IPS DF 6.9 (cell line): ENCODE results near the gene CRYBA1.
"Not testable (repeated sequence)": the region's sequence is repeated elsewhere in the genome, so short reads cannot be mapped to it uniquely, and the experiment has no call there.

Experiments
- DNase-seq: peaks from one replicate; pipeline ENCODE4 v3.0.0-alpha.2; 2013; ENCODE audit warnings: low read depth, low spot score
- H3K27ac ChIP-seq: one replicate; pipeline ENCODE4 v1.5.1; 2013; ENCODE audit warnings: low read length, control low read depth
- H3K27me3 ChIP-seq: 2 replicates; pipeline ENCODE4 v1.6.1; 2013; ENCODE audit warnings: mild to moderate bottlenecking, low read length; ENCODE audit not compliant: control insufficient read depth, insufficient read depth
- H3K36me3 ChIP-seq: 2 replicates; pipeline ENCODE4 v1.6.1; 2013; ENCODE audit warnings: low read length; ENCODE audit not compliant: control insufficient read depth, insufficient read depth
- H3K4me1 ChIP-seq: 2 replicates; pipeline ENCODE4 v1.6.1; 2013; ENCODE audit warnings: low read length; ENCODE audit not compliant: control insufficient read depth, insufficient read depth
- H3K4me3 ChIP-seq: 2 replicates; pipeline ENCODE4 v1.5.1; 2013; ENCODE audit warnings: mild to moderate bottlenecking, low read length
- H3K9me3 ChIP-seq: 2 replicates; pipeline ENCODE4 v1.6.1; 2013; ENCODE audit warnings: low read length, inconsistent platforms; ENCODE audit not compliant: control insufficient read depth, insufficient read depth
- WGBS: extraction: QIAGEN DNeasy Blood & Tissue Kit; methylation state at CpG from one replicate; pipeline ENCODE4 v1.1.7; 2013; ENCODE audit warnings: mixed read lengths, missing lambda C conversion rate; ENCODE audit not compliant: insufficient read length, insufficient coverage; 5-methylcytosine and 5-hydroxymethylcytosine counted together

The CRYBA1 gene

GRCh38 chr17:29246628-29247027 lies at the start of gene CRYBA1:
Gene CRYBA1 (plus strand): TSS chr17:29246859. CDS start chr17:29246864, 5 bp downstream.
- WGBS = no CpG with 5 or more reads among the region's 1 CpG
- Histone ChIP-seq H3K27ac (no peak within 1 kb of the TSS), H3K9me3 (no peaks in the 10 kb centered on the region), H3K36me3 (no peaks in the 10 kb centered on the region), H3K4me1 (no peaks in the 10 kb centered on the region), H3K4me3 (no peak within 1 kb of the TSS), H3K27me3 (no peaks in the 10 kb centered on the region)
- DNase-seq = no peak

- no peaks in the 10 kb centered on the region for H3K27me3 ChIP-seq
- no peaks in the 10 kb centered on the region for H3K36me3 ChIP-seq
- H3K27ac ChIP-seq = no peak overlapping the region
- no CpG with 5 or more reads among the region's 16 CpGs for WGBS
- DNase-seq = no peak
- H3K4me3 ChIP-seq = no peak overlapping the region
- H3K4me1 ChIP-seq = no peaks in the 10 kb centered on the region
- H3K9me3 ChIP-seq = no peaks in the 10 kb centered on the region
Measured at GRCh38 chr17:29197516-29198272, 49.0 kb upstream of the CRYBA1 start.

- not testable (repeated sequence) for H3K36me3 ChIP-seq, H3K9me3 ChIP-seq, H3K27me3 ChIP-seq, H3K4me3 ChIP-seq, DNase-seq, H3K4me1 ChIP-seq, H3K27ac ChIP-seq
- WGBS = no CpG with 5 or more reads among the region's 16 CpGs
Measured at GRCh38 chr17:29204068-29204804, 42.4 kb upstream of the CRYBA1 start.

GRCh38 chr17:29205047-29205446 lies 41.6 kb upstream of the CRYBA1 start:
- Histone ChIP-seq H3K27ac (no peak overlapping the region), H3K36me3 (no peaks in the 10 kb centered on the region), H3K4me1 (peaks cover 4% of the 10 kb centered on the region; the same call in 1 of the 2 replicates), H3K4me3 (no peak overlapping the region), H3K27me3 (no peaks in the 10 kb centered on the region), H3K9me3 (no peaks in the 10 kb centered on the region)
- no CpG with 5 or more reads among the region's 2 CpGs for WGBS
- DNase-seq = no peak

GRCh38 chr17:29207975-29208374 lies 38.7 kb upstream of the CRYBA1 start:
- Histone ChIP-seq H3K4me3 (no peak overlapping the region), H3K9me3 (no peaks in the 10 kb centered on the region), H3K36me3 (no peaks in the 10 kb centered on the region; the same call in 1 of the 2 replicates), H3K27me3 (no peaks in the 10 kb centered on the region), H3K4me1 (peaks cover 4% of the 10 kb centered on the region; the same call in 1 of the 2 replicates), H3K27ac (no peak overlapping the region)
- no peak for DNase-seq
- no CpG with 5 or more reads among the region's 2 CpGs for WGBS

GRCh38 chr17:29209073-29209472 lies 37.6 kb upstream of the CRYBA1 start:
- WGBS = no CpG with 5 or more reads among the region's 5 CpGs
- no peaks in the 10 kb centered on the region for H3K9me3 ChIP-seq
- no peaks in the 10 kb centered on the region; the same call in 1 of the 2 replicates for H3K36me3 ChIP-seq
- no peak for DNase-seq
- H3K4me1 ChIP-seq = peaks cover 4% of the 10 kb centered on the region; the same call in 1 of the 2 replicates
- no peak overlapping the region for H3K27ac ChIP-seq
- H3K27me3 ChIP-seq = no peaks in the 10 kb centered on the region
- H3K4me3 ChIP-seq = no peak overlapping the region

GRCh38 chr17:29210879-29211278 lies 35.8 kb upstream of the CRYBA1 start:
- WGBS = no CpG with 5 or more reads among the region's 2 CpGs

DNA sequence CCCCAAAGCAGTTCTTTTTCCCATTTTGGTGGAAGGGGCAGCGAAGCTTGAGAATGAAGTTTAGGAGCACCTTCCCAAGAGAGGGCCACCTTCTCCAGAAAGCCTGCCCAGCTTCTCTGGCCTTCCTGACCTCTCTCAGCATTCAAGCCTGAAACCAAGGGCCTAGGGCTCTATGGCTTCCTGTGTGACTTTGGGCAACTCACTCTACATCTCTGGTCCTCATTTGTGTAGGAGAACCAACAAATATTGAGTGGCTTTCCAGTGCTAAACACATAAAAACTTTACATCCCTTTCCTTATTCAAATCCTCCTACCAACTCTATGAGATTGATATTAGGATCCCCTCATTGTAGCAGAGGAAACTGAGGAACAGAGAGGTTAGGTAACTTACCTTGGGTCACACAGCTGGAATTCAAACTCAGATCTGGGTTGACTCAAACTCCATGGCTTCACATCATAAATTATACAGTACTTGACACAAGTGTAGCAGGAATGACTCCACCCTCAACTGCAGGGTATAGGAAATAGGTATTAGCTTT lies 34.5 kb upstream of the CRYBA1 start:
- H3K4me1 ChIP-seq = peaks cover 4% of the 10 kb centered on the region; the same call in 1 of the 2 replicates
- DNase-seq = no peak
- H3K9me3 ChIP-seq = no peaks in the 10 kb centered on the region
- H3K27me3 ChIP-seq = no peaks in the 10 kb centered on the region
- no peak overlapping the region for H3K27ac ChIP-seq
- no peak overlapping the region for H3K4me3 ChIP-seq
- H3K36me3 ChIP-seq = no peaks in the 10 kb centered on the region; the same call in 1 of the 2 replicates
- no CpG with 5 or more reads among the region's 1 CpG for WGBS

More at GRCh38 chr17:29210879-29211278, 35.8 kb upstream of the CRYBA1 start:
- H3K4me1 ChIP-seq = peaks cover 4% of the 10 kb centered on the region; the same call in 1 of the 2 replicates
- DNase-seq = no peak
- H3K4me3 ChIP-seq = no peak overlapping the region
- H3K9me3 ChIP-seq = no peaks in the 10 kb centered on the region
- no peaks in the 10 kb centered on the region for H3K27me3 ChIP-seq
- no peak overlapping the region for H3K27ac ChIP-seq
- H3K36me3 ChIP-seq = no peaks in the 10 kb centered on the region; the same call in 1 of the 2 replicates

GRCh38 chr17:29212681-29213121 lies 34.0 kb upstream of the CRYBA1 start:
- H3K36me3 ChIP-seq = no peaks in the 10 kb centered on the region; the same call in 1 of the 2 replicates
- peaks cover 2% of the 10 kb centered on the region; the same call in 1 of the 2 replicates for H3K4me1 ChIP-seq
- H3K9me3 ChIP-seq = no peaks in the 10 kb centered on the region
- no peak overlapping the region for H3K27ac ChIP-seq
- DNase-seq = no peak
- WGBS = no CpG with 5 or more reads among the region's 5 CpGs
- no peaks in the 10 kb centered on the region for H3K27me3 ChIP-seq
- no peak overlapping the region for H3K4me3 ChIP-seq
